ENCODE measurements around the gene KLF8.

DNA sequence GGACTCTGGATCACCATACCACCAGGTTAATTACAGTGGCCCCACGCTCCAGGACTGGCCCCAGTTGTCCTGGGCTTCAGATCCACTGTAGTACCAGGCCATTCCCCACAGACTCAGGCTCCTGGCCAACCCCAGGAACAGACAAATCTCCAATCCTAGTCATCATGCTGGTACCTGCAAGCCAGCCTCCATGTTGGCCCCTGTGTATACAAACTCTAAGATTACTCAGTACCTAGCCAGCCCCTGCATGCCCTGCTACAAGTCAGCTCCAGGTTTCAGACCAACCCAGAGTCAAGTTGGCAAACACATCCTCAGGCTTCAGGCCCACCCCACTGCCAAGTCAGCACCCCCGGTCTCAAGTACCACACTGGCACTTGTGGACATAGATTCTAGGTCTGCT, 85.9 kb downstream of the KLF8 start:
- TF ChIP-seq, protein P1, sequence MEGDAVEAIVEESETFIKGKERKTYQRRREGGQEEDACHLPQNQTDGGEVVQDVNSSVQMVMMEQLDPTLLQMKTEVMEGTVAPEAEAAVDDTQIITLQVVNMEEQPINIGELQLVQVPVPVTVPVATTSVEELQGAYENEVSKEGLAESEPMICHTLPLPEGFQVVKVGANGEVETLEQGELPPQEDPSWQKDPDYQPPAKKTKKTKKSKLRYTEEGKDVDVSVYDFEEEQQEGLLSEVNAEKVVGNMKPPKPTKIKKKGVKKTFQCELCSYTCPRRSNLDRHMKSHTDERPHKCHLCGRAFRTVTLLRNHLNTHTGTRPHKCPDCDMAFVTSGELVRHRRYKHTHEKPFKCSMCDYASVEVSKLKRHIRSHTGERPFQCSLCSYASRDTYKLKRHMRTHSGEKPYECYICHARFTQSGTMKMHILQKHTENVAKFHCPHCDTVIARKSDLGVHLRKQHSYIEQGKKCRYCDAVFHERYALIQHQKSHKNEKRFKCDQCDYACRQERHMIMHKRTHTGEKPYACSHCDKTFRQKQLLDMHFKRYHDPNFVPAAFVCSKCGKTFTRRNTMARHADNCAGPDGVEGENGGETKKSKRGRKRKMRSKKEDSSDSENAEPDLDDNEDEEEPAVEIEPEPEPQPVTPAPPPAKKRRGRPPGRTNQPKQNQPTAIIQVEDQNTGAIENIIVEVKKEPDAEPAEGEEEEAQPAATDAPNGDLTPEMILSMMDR (conservative IDR thresholded peaks at IDR 0.05): no peak
- no peak for TF ChIP-seq ZFX (IDR thresholded peaks at IDR 0.05)

Measured in C4-2B (cell line).